CD14-positive monocyte (primary cell): ENCODE measurements around the gene GRK5. TPM values are rescaled to one million over a fixed set of nuclear protein-coding genes. Genes with fewer than 3 reads are reported as not detected.
A peak's percentile ranks its signal among the peaks of the same experiment; 100 is the strongest.

Source experiments
- DNase-seq, 3 donors: peaks; one replicate each; pipeline ENCODE4 v3.0.0-alpha.2; 2011 to 2022
- H2AFZ ChIP-seq: 2 replicates; pipeline ENCODE4 v1.6.0; 2012; ENCODE audit warnings: mild to moderate bottlenecking, low read depth, low read length, inconsistent platforms; ENCODE audit not compliant: insufficient read depth, poor library complexity, severe bottlenecking
- H3K27ac ChIP-seq, 2 donors: 1 replicate in 1 of 2; 2 replicates in 1 of 2; pipeline ENCODE4 v1.5.1; 2012 to 2013; ENCODE audit warnings: low read length in 2 of 2, control low read depth in 1 of 2, inconsistent platforms in 1 of 2, low read depth in 1 of 2, mild to moderate bottlenecking in 1 of 2
- H3K27me3 ChIP-seq, 2 donors: one replicate each; pipeline versions ENCODE4 v1.6.0 to v1.6.1; 2011 to 2013; ENCODE audit warnings: low read length in 2 of 2; ENCODE audit not compliant: control insufficient read depth in 2 of 2, insufficient read depth in 2 of 2
- H3K36me3 ChIP-seq, 2 donors: replicated peaks in 1 of 2; 1 replicate in 1 of 2; 2 replicates in 1 of 2; pipeline versions ENCODE4 v1.5.1 to v1.6.1; 2012 to 2013; ENCODE audit warnings: low read length in 2 of 2, control low read depth in 1 of 2, inconsistent platforms in 1 of 2, mild to moderate bottlenecking in 1 of 2; ENCODE audit not compliant: insufficient read depth in 2 of 2, control insufficient read depth in 1 of 2
- H3K4me1 ChIP-seq, 2 donors: 1 replicate in 1 of 2; 2 replicates in 1 of 2; pipeline versions ENCODE4 v1.5.1 to v1.6.1; 2012 to 2013; ENCODE audit warnings: low read length in 2 of 2, control low read depth in 1 of 2, inconsistent platforms in 1 of 2, mild to moderate bottlenecking in 1 of 2, moderate library complexity in 1 of 2; ENCODE audit not compliant: insufficient read depth in 2 of 2, control insufficient read depth in 1 of 2
- H3K4me2 ChIP-seq: replicated peaks from 2 replicates; pipeline ENCODE3; 2012; ENCODE audit warnings: low read length, moderate library complexity, mild to moderate bottlenecking; ENCODE audit not compliant: poor library complexity, severe bottlenecking; ENCODE audit errors: extremely low read depth
- H3K4me3 ChIP-seq, 3 experiments: fragments of 200-600 bp in 1 of 3; sonication (generic) in 1 of 3; replicated peaks in 1 of 3; 1 replicate in 2 of 3; 2 replicates in 1 of 3; pipeline ENCODE4 v1.5.1; 2011 to 2013; ENCODE audit warnings: low read length in 3 of 3, mild to moderate bottlenecking in 3 of 3, control low read depth in 2 of 3, low read depth in 2 of 3, inconsistent platforms in 1 of 3, moderate library complexity in 1 of 3
- H3K79me2 ChIP-seq: 2 replicates; pipeline ENCODE4 v1.6.0; 2012; ENCODE audit warnings: mild to moderate bottlenecking, control low read depth, inconsistent platforms, low read length, moderate library complexity; ENCODE audit not compliant: insufficient read depth
- H3K9ac ChIP-seq: 2 replicates; pipeline ENCODE4 v1.6.0; 2017; ENCODE audit warnings: low read length, mild to moderate bottlenecking; ENCODE audit not compliant: insufficient read depth, poor library complexity, severe bottlenecking
- H3K9me3 ChIP-seq, 2 donors: replicated peaks in 1 of 2; 1 replicate in 1 of 2; 2 replicates in 1 of 2; pipeline versions ENCODE4 v1.5.1 to v1.6.1; 2012 to 2013; ENCODE audit warnings: low read length in 2 of 2, control low read depth in 1 of 2; ENCODE audit not compliant: control insufficient read depth in 1 of 2, insufficient read depth in 1 of 2
- H4K20me1 ChIP-seq: 2 replicates; pipeline ENCODE4 v1.6.0; 2012; ENCODE audit warnings: mild to moderate bottlenecking, low read length, control low read depth, moderate library complexity; ENCODE audit not compliant: insufficient read depth
- H3K27ac Mint-ChIP-seq, 7 donors: one replicate each; pipeline ENCODE4 v1.8.0; 2020; ENCODE audit warnings: mild to moderate bottlenecking in 7 of 7, mixed read lengths in 7 of 7, moderate library complexity in 6 of 7, inconsistent platforms in 2 of 7
- H3K27me3 Mint-ChIP-seq, 3 donors: one replicate each; pipeline ENCODE4 v1.8.0; 2021 to 2022; ENCODE audit warnings: low read depth in 3 of 3, mild to moderate bottlenecking in 3 of 3, mixed read lengths in 3 of 3, moderate library complexity in 3 of 3, inconsistent platforms in 1 of 3
- H3K36me3 Mint-ChIP-seq, 2 donors: one replicate each; pipeline ENCODE4 v1.8.0; 2020; ENCODE audit warnings: mixed read lengths in 2 of 2, inconsistent platforms in 1 of 2, mild to moderate bottlenecking in 1 of 2
- H3K4me1 Mint-ChIP-seq: one replicate; pipeline ENCODE4 v1.8.0; 2020; ENCODE audit warnings: mild to moderate bottlenecking, mixed read lengths
- H3K4me3 Mint-ChIP-seq, 2 donors: one replicate each; pipeline ENCODE4 v1.8.0; 2020; ENCODE audit warnings: mild to moderate bottlenecking in 2 of 2, mixed read lengths in 2 of 2, moderate library complexity in 1 of 2
- H3K9me3 Mint-ChIP-seq, 7 donors: one replicate each; pipeline ENCODE4 v1.8.0; 2020 to 2022; ENCODE audit warnings: mixed read lengths in 7 of 7, mild to moderate bottlenecking in 6 of 7, moderate library complexity in 6 of 7, inconsistent platforms in 2 of 7
- CTCF ChIP-seq: fragments of 200-600 bp; IDR thresholded peaks from one replicate; pipeline ENCODE4 v1.8.0; 2022; ENCODE audit warnings: antibody characterized with exemption, mild to moderate bottlenecking
- WGBS: methylation state at CpG from one replicate; pipeline ENCODE4 v1.1.5; 2013; ENCODE audit warnings: missing lambda C conversion rate; ENCODE audit not compliant: insufficient coverage; 5-methylcytosine and 5-hydroxymethylcytosine counted together
- intact Hi-C, 2 donors: fragments of 100-400 bp; cut with micrococcal nuclease; formaldehyde crosslinking; loops; one replicate each; pipeline versions ENCODE4 v1.15.0 to v1.15.1; 2023
- polyA plus RNA-seq, 3 donors: library from polyadenylated mRNA; depleted of rRNA in 1 of 3; unstranded in 2 of 3; stranded (reverse) in 1 of 3; fragments of 300-500 nt in 2 of 3; fragments of >200 nt in 1 of 3; fragmentation: Illumina TruSeq in 2 of 3; gene quantifications; 1 replicate in 2 of 3; 2 replicates in 1 of 3; pipeline ENCODE4 v1.2.3, GENCODE V29; 2012 to 2021

GRK5 gene
- polyA plus RNA-seq, 3 donors, result 1.2 to 6.5 (median 2.8) TPM

GRCh38 chr10:119308551-119309422 is 101.4 kb downstream of the GRK5 start:
- intact Hi-C loops, result loop anchor here (5.0 to 10.0 kb wide), 4 partner anchors 36 to 104 kb away; partner anchors contain the start of gene GRK5 (in 1 of the 2)

More at GRCh38 chr10:119308551-119309422, 101.4 kb downstream of the GRK5 start:
- Mint-ChIP-seq H3K27me3 (peaks cover 13 to 42% (median 42%) of the 10 kb centered on the region in 3 donors), H3K4me1 (peaks cover 40% of the 10 kb centered on the region), H3K4me3 (no peak overlapping the region), H3K36me3 (peaks cover 3 to 8% of the 10 kb centered on the region in 2 donors), H3K9me3 (peaks cover 0 to 6% (median 2%) of the 10 kb centered on the region in 7 donors), H3K27ac (peak overlapping the region in 2 of 7 donors; percentile 27 to 50)
- peaks cover 13 to 26% of the 10 kb centered on the region in 2 donors for H3K4me1 ChIP-seq
- H2AFZ ChIP-seq, result no peak overlapping the region
- peaks cover 72% of the 10 kb centered on the region for H4K20me1 ChIP-seq
- no peak overlapping the region for H3K9ac ChIP-seq
- no peaks in the 10 kb centered on the region for H3K9me3 ChIP-seq
- no peak overlapping the region for H3K4me2 ChIP-seq
- H3K4me3 ChIP-seq, result no peak overlapping the region
- H3K79me2 ChIP-seq, result no peaks in the 10 kb centered on the region
- peaks cover 0 to 3% of the 10 kb centered on the region in 2 donors for H3K27me3 ChIP-seq
- no peaks in the 10 kb centered on the region for H3K36me3 ChIP-seq
- no peak for TF ChIP-seq CTCF
- DNase-seq, result no peak
- WGBS, result 95% methylated on average over 21 of the region's 24 CpGs
- no peak overlapping the region for H3K27ac ChIP-seq
